H1 (cell line): ENCODE measurements around the gene LAG3. TPM values are rescaled to one million over a fixed set of nuclear protein-coding genes. Genes with fewer than 3 reads are reported as not detected.

Experiments
- CTCF ChIA-PET: fragments of 300-600 bp; sonication (Branson Sonifier 250); formaldehyde crosslinking; loops from one replicate; lab custom pipeline; 2021; ENCODE audit not compliant: partially characterized antibody; lab: Charles Lee
- POLR2A ChIA-PET: fragments of 300-600 bp; sonication (Branson Sonifier 250); formaldehyde crosslinking; loops from one replicate; lab custom pipeline; 2021; ENCODE audit warnings: inconsistent platforms; ENCODE audit not compliant: partially characterized antibody; lab: Charles Lee
- DNase-seq, 2 experiments: peaks; one replicate each; pipeline versions ENCODE4 v3.0.0 to v3.0.0-alpha.2; 2010 to 2022; ENCODE audit warnings: low spot score in 2 of 2, low read depth in 1 of 2, mixed read lengths in 1 of 2
- FAIRE-seq: peaks from 2 replicates; lab custom pipeline; 2011; peaks lifted over from hg19 to GRCh38; lab: Jason Lieb, UNC
- H2AFZ ChIP-seq: 2 replicates; pipeline ENCODE4 v1.8.1; 2012; ENCODE audit warnings: low read length, inconsistent platforms
- H2AK5ac ChIP-seq: 2 replicates; pipeline ENCODE4 v1.6.1; 2013; ENCODE audit warnings: low read depth, low read length
- H2BK120ac ChIP-seq: replicated peaks from 2 replicates; pipeline ENCODE3; 2013; ENCODE audit warnings: low read depth, low read length, inconsistent platforms
- H2BK12ac ChIP-seq: 2 replicates; pipeline ENCODE4 v1.6.1; 2013; ENCODE audit warnings: low read depth, low read length
- H2BK15ac ChIP-seq: 2 replicates; pipeline ENCODE4 v1.6.1; 2013; ENCODE audit warnings: low read length
- H2BK20ac ChIP-seq: 2 replicates; pipeline ENCODE4 v1.6.1; 2013; ENCODE audit warnings: low read length
- H2BK5ac ChIP-seq: 2 replicates; pipeline ENCODE4 v1.6.1; 2013; ENCODE audit warnings: low read depth, low read length
- H3K14ac ChIP-seq: 2 replicates; pipeline ENCODE4 v1.6.1; 2013; ENCODE audit warnings: inconsistent platforms; ENCODE audit not compliant: insufficient read length
- H3K18ac ChIP-seq: 2 replicates; pipeline ENCODE4 v1.6.1; 2013; ENCODE audit warnings: low read length; ENCODE audit errors: extremely low read depth
- H3K23ac ChIP-seq: 2 replicates; pipeline ENCODE4 v1.6.1; 2013; ENCODE audit warnings: inconsistent platforms; ENCODE audit not compliant: insufficient read length
- H3K23me2 ChIP-seq: 2 replicates; pipeline ENCODE4 v1.6.1; 2013; ENCODE audit warnings: low read depth, low read length
- H3K27ac ChIP-seq: 2 replicates; pipeline ENCODE4 v1.6.1; 2011; ENCODE audit warnings: low read depth, low read length, inconsistent platforms
- H3K27me3 ChIP-seq, 4 experiments: replicated peaks in 1 of 4; 1 replicate in 1 of 4; 2 replicates in 3 of 4; pipeline versions ENCODE4 v1.6.1 to v1.8.1; 2011 to 2013; ENCODE audit warnings: low read length in 3 of 4, mild to moderate bottlenecking in 3 of 4, inconsistent platforms in 2 of 4, mixed read lengths in 2 of 4, moderate library complexity in 1 of 4; ENCODE audit not compliant: control insufficient read depth in 3 of 4, insufficient read depth in 3 of 4; ENCODE audit errors: extremely low read depth in 1 of 4
- H3K36me3 ChIP-seq, 4 experiments: 2 replicates each; pipeline versions ENCODE4 v1.6.1 to v1.8.1; 2011 to 2013; ENCODE audit warnings: mild to moderate bottlenecking in 4 of 4, low read length in 3 of 4, moderate library complexity in 2 of 4, control low read depth in 1 of 4, inconsistent platforms in 1 of 4; ENCODE audit not compliant: insufficient read depth in 4 of 4, control insufficient read depth in 2 of 4
- H3K4ac ChIP-seq: replicated peaks from 2 replicates; pipeline ENCODE3; 2013; ENCODE audit warnings: low read length, low read depth, mixed read lengths, inconsistent platforms; ENCODE audit not compliant: insufficient read length
- H3K4me1 ChIP-seq, 4 experiments: replicated peaks in 1 of 4; 1 replicate in 1 of 4; 2 replicates in 3 of 4; pipeline versions ENCODE4 v1.6.1 to v1.8.1; 2011 to 2013; ENCODE audit warnings: low read length in 3 of 4, inconsistent platforms in 2 of 4, mixed read lengths in 1 of 4; ENCODE audit not compliant: insufficient read depth in 4 of 4, control insufficient read depth in 3 of 4
- H3K4me2 ChIP-seq, 2 experiments: 2 replicates each; pipeline versions ENCODE4 v1.6.1 to v1.8.1; 2011 to 2013; ENCODE audit warnings: low read depth in 2 of 2, low read length in 2 of 2, control low read depth in 1 of 2, inconsistent platforms in 1 of 2, mild to moderate bottlenecking in 1 of 2; ENCODE audit not compliant: insufficient read depth in 1 of 2
- H3K4me3 ChIP-seq, 4 experiments: fragments of 200-600, 300-600 bp in 1 of 4; sonication (generic), shearing (Covaris generic), sonication (Bioruptor Twin) in 1 of 4; 2 replicates each; pipeline versions ENCODE4 v1.5.1 to v1.8.1; 2011 to 2016; ENCODE audit warnings: low read length in 4 of 4, low read depth in 3 of 4, control low read depth in 2 of 4, inconsistent platforms in 2 of 4, mild to moderate bottlenecking in 2 of 4, mixed read lengths in 1 of 4, moderate library complexity in 1 of 4; ENCODE audit not compliant: insufficient read depth in 2 of 4; ENCODE audit errors: extremely low read depth in 1 of 4
- H3K56ac ChIP-seq: replicated peaks from 2 replicates; pipeline ENCODE3; 2013; ENCODE audit warnings: low read depth, mild to moderate bottlenecking, mixed read lengths, low read length, inconsistent platforms; ENCODE audit not compliant: insufficient read length
- H3K79me1 ChIP-seq: 2 replicates; pipeline ENCODE4 v1.6.1; 2013; ENCODE audit warnings: low read depth, low read length, control low read depth
- H3K79me2 ChIP-seq, 2 experiments: 2 replicates each; pipeline versions ENCODE4 v1.6.1 to v1.8.1; 2012 to 2013; ENCODE audit warnings: low read length in 2 of 2, mild to moderate bottlenecking in 2 of 2, inconsistent platforms in 1 of 2; ENCODE audit not compliant: insufficient read depth in 2 of 2, control insufficient read depth in 1 of 2
- H3K9ac ChIP-seq, 4 experiments: replicated peaks in 1 of 4; 1 replicate in 1 of 4; 2 replicates in 3 of 4; pipeline versions ENCODE4 v1.6.1 to v1.8.1; 2011 to 2013; ENCODE audit warnings: low read depth in 3 of 4, low read length in 3 of 4, control low read depth in 2 of 4, mild to moderate bottlenecking in 2 of 4, moderate library complexity in 2 of 4, inconsistent platforms in 1 of 4; ENCODE audit errors: extremely low read depth in 1 of 4
- H3K9me3 ChIP-seq, 2 experiments: 2 replicates each; pipeline versions ENCODE4 v1.6.1 to v1.8.1; 2012 to 2013; ENCODE audit warnings: mild to moderate bottlenecking in 2 of 2, moderate library complexity in 2 of 2, control low read depth in 1 of 2, inconsistent platforms in 1 of 2, low read depth in 1 of 2, low read length in 1 of 2, mixed read lengths in 1 of 2; ENCODE audit not compliant: insufficient read depth in 2 of 2
- H4K20me1 ChIP-seq, 2 experiments: replicated peaks in 1 of 2; 2 replicates each; pipeline versions ENCODE3 to v1.8.1; 2011 to 2013; ENCODE audit warnings: inconsistent platforms in 2 of 2, low read length in 2 of 2, mild to moderate bottlenecking in 1 of 2; ENCODE audit not compliant: insufficient read depth in 2 of 2, control insufficient read depth in 1 of 2
- H4K5ac ChIP-seq: 2 replicates; pipeline ENCODE4 v1.6.1; 2013; ENCODE audit warnings: low read length, low read depth, mixed read lengths, inconsistent platforms; ENCODE audit not compliant: insufficient read length
- H4K8ac ChIP-seq: 2 replicates; pipeline ENCODE4 v1.8.0; 2013; ENCODE audit warnings: mild to moderate bottlenecking, moderate library complexity, low read length, inconsistent platforms; ENCODE audit not compliant: insufficient read depth; ENCODE audit errors: extremely low read depth
- H4K91ac ChIP-seq: replicated peaks from 2 replicates; pipeline ENCODE3; 2013; ENCODE audit warnings: low read length, mixed read lengths, inconsistent platforms; ENCODE audit not compliant: insufficient read length
- CEBPB ChIP-seq: IDR thresholded peaks from 2 replicates; pipeline ENCODE4 v1.6.1; 2012; ENCODE audit warnings: low read depth, low read length
- CTBP2 ChIP-seq: IDR thresholded peaks from 2 replicates; pipeline ENCODE4 v1.7.0; 2011; ENCODE audit warnings: borderline replicate concordance, mild to moderate bottlenecking, moderate library complexity, mixed read lengths, low read length; ENCODE audit not compliant: insufficient read depth, insufficient read length
- MAFK ChIP-seq: IDR thresholded peaks from 2 replicates; pipeline ENCODE4 v1.6.1; 2012; ENCODE audit warnings: low read depth, mild to moderate bottlenecking, improper control_type of control experiment, low read length
- MAX ChIP-seq: IDR thresholded peaks from 2 replicates; pipeline ENCODE4 v1.6.1; 2012; ENCODE audit warnings: inconsistent platforms
- POU5F1 ChIP-seq: IDR thresholded peaks from 2 replicates; pipeline ENCODE4 v1.6.1; 2011; ENCODE audit warnings: low read depth, mild to moderate bottlenecking, low read length, moderate library complexity
- SUZ12 ChIP-seq: fragments of 200-600 bp; sonication (generic); IDR thresholded peaks from 2 replicates; pipeline ENCODE4 v1.6.1; 2012; ENCODE audit warnings: mild to moderate bottlenecking, inconsistent platforms, low read length, moderate library complexity, mixed read lengths
- WGBS, 2 experiments: shearing (Covaris generic) in 1 of 2; methylation state at CpG; one replicate each; pipeline versions ENCODE4 v1.1.6 to v1.1.7; 2013 to 2015; ENCODE audit warnings: low lambda C conversion rate in 2 of 2, mixed read lengths in 2 of 2, inconsistent platforms in 1 of 2, low coverage in 1 of 2, missing lambda C conversion rate in 1 of 2; ENCODE audit not compliant: insufficient replicate concordance in 2 of 2, insufficient coverage in 1 of 2, insufficient read length in 1 of 2; ENCODE audit errors: extremely low coverage in 1 of 2, missing lambda C conversion rate in 1 of 2; 5-methylcytosine and 5-hydroxymethylcytosine counted together
- polyA plus RNA-seq, 7 experiments: library from polyadenylated mRNA; depleted of rRNA in 3 of 7; stranded (reverse) in 5 of 7; unstranded in 2 of 7; fragments of >200 nt in 5 of 7; fragments of 200-250 nt in 2 of 7; gene quantifications; 1 replicate in 5 of 7; 2 replicates in 1 of 7; 4 replicates in 1 of 7; pipeline versions ENCODE4 v1.2.1 to v1.2.3, GENCODE V29; 2011 to 2013; ENCODE audit warnings: missing spikeins in 2 of 7, mixed read lengths in 2 of 7
- total RNA-seq: library from RNA; stranded (reverse); fragmentation: NEBNext Ultra II Directional; extraction: Animal tissue kit (Norgen Biotek cat#: 25700); gene quantifications from 2 replicates; pipeline ENCODE4 v1.2.1, GENCODE V29; 2021

The LAG3 gene
- total and polyA plus RNA-seq, 2 of the 8 experiments (the other 6 are each of a cell fraction or from before 2014, with no cell fraction given) = 1.1 to 3.1 TPM

DNA sequence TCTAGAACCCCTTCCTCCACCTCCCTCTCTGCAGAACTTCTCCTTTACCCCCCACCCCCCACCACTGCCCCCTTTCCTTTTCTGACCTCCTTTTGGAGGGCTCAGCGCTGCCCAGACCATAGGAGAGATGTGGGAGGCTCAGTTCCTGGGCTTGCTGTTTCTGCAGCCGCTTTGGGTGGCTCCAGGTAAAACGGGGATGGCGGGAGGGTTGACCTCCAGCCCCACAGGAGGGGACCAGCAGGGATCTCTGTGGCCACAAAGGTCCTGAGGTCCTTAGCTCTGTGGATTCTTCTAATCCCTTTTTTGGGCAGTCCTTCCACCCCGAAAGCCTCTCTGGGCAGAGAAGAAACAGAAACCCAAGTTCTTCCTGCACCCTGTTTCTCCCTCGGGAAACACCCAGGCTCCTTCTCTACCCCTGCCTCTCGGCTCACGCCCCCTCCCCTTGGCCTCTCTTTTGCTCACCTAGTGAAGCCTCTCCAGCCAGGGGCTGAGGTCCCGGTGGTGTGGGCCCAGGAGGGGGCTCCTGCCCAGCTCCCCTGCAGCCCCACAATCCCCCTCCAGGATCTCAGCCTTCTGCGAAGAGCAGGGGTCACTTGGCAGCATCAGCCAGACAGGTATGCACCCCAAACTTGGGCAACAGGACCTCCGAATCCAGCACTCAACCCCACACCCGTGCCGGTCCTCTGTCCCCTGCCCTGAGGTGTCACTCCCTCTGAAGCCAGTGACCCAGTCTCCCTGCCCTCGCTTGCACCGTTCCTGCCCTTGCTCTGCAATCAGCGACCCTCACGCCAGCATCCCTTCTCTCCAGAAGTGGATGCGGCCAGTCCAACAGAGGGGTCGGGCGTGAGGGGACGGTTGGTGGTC is 638 bp downstream of the LAG3 start:
- H2BK12ac ChIP-seq = peak overlapping the region; percentile 87; the same call in 1 of the 2 replicates
- H3K79me1 ChIP-seq = no peaks in the 10 kb centered on the region
- no peak overlapping the region for H3K23ac ChIP-seq
- H3K9me3 ChIP-seq = no peaks in the 10 kb centered on the region
- H3K4me2 ChIP-seq = peak overlapping the region; percentile 83 to 85
- no peak overlapping the region for H3K4ac ChIP-seq
- CTCF ChIA-PET = interaction anchor here (0.6 to 29.6 kb wide), 9 partner anchors 8 to 153 kb away, joined by 3 to 532 read pairs (median 4); partner anchors contain the start of genes GNB3, GPR162, MLF2 and P3H3
- H3K4me3 ChIP-seq = peak overlapping the region; percentile 5 to 60 (median 31)
- no peak for TF ChIP-seq MAFK
- TF ChIP-seq MAX = no peak
- TF ChIP-seq CTBP2 = no peak
- TF ChIP-seq CEBPB = no peak
- peak; percentile 31; the same call in 1 of the 2 replicates for TF ChIP-seq SUZ12
- no peak for TF ChIP-seq POU5F1
- TF ChIP-seq, all 59 proteins: peak for 1
- H4K5ac ChIP-seq = no peak overlapping the region
- H3K79me2 ChIP-seq = peaks cover 0 to 15% of the 10 kb centered on the region in 2 experiments; a peak in 2 of 4 replicates
- 0 out of 2 replicates have a peak overlapping the region, but pooled peaks have one; percentile 28 for H4K8ac ChIP-seq
- H3K27ac ChIP-seq = no peak overlapping the region
- H3K56ac ChIP-seq = no peak overlapping the region
- 0 out of 2 replicates have a peak overlapping the region, but pooled peaks have one; percentile 48 for H2BK20ac ChIP-seq
- no peak overlapping the region for H3K14ac ChIP-seq
- no peak overlapping the region for H2BK5ac ChIP-seq
- DNase-seq (peak in 1 of 2 experiments; percentile 71), FAIRE-seq (no peak)
- peaks cover 3 to 15% of the 10 kb centered on the region in 2 experiments for H4K20me1 ChIP-seq
- peaks cover 8 to 40% (median 30%) of the 10 kb centered on the region in 4 experiments for H3K4me1 ChIP-seq
- H3K36me3 ChIP-seq = peaks cover 0 to 23% (median 5%) of the 10 kb centered on the region in 4 experiments; a peak in 6 of 8 replicates
- WGBS, 2 experiments = 46% methylated on average over 21 of the region's 21 CpGs; no CpG with 5 or more reads in 1 of the 2 experiments
- peak overlapping the region; percentile 99; the same call in 1 of the 2 replicates for H2BK15ac ChIP-seq
- peaks cover 11% of the 10 kb centered on the region; the same call in 1 of the 2 replicates for H3K23me2 ChIP-seq
- POLR2A ChIA-PET = interaction anchor here (0.8 to 11.6 kb wide), 16 partner anchors 5 to 237 kb away, joined by 3 to 151 read pairs (median 4); partner anchors contain the start of genes CDCA3, GPR162, MLF2 and PTMS
- H3K9ac ChIP-seq = 0 out of 7 replicates have a peak overlapping the region, but pooled peaks of 1 of the 4 experiments have one; percentile 26
- peak overlapping the region; percentile 26 for H3K18ac ChIP-seq
- no peak overlapping the region for H2AFZ ChIP-seq
- H3K27me3 ChIP-seq = peaks cover 0 to 35% (median 26%) of the 10 kb centered on the region in 4 experiments; a peak in 5 of 7 replicates
- peak overlapping the region; percentile 79 for H4K91ac ChIP-seq
- no peak overlapping the region for H2AK5ac ChIP-seq
- H2BK120ac ChIP-seq = no peak overlapping the region
